ENCODE measurements around the gene CD84. TPM values are rescaled to one million over a fixed set of nuclear protein-coding genes. Genes with fewer than 3 reads are reported as not detected.
"Not testable (repeated sequence)": the region's sequence is repeated elsewhere in the genome, so short reads cannot be mapped to it uniquely, and the experiment has no call there.

Gene CD84
- total RNA-seq, 1 experiment from 2014 or later = not detected

GRCh38 chr1:160610569-160611242 lies 31.4 kb upstream of the CD84 start:
- DNase-seq (ENCODE audit: low read depth) = no peak

DNA sequence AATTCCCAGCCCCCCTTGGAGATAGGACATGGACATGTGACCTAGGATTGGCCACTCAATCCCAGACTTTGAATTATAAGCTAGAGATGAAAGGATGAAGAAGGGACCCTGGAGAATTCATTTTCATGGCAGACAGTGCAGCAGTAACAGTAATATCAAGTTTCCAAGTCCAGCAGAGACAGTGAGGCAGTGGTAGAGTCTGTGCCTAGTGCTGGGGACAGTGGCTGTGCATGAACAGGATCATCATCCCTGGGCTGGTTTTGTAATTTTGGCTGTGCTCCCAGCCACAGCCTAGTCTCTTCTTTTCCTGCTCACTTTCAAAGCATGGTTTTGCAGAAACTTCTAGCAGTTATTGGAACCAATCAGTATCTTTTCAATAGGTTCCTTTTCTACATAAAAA lies 29.6 kb upstream of the CD84 start:
- no peak for DNase-seq (ENCODE audit: low read depth)

DNA sequence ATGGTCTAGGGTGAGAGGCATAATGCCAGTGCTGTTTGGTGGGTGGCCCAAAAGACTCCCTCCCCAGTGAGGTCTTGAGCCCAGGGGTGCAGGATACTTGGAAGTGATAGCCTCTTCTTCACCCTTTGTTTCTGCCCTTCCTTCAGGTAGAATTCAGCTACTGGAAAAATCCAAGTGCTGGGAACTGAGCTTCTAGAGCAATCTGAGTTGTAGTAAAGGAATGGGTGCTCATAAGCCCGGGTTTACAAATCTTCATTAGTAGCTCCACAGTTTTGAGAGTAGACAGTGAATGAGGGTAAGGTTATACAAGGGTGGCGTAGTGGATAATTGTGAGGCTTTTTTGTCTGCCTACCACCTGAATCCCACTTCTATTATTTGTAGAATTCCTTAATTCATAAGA lies 29.2 kb upstream of the CD84 start:
- no peak for DNase-seq (ENCODE audit: low read depth)

- DNase-seq (ENCODE audit: low read depth) = no peak
Measured at GRCh38 chr1:160608057-160608456, 28.8 kb upstream of the CD84 start.

- no peak for DNase-seq (ENCODE audit: low read depth)
Measured at GRCh38 chr1:160607672-160608032, 28.4 kb upstream of the CD84 start.

GRCh38 chr1:160607011-160607671 lies 27.8 kb upstream of the CD84 start:
- peak; percentile 55 for DNase-seq (ENCODE audit: low read depth)

GRCh38 chr1:160606611-160607010 lies 27.3 kb upstream of the CD84 start:
- no peak for DNase-seq (ENCODE audit: low read depth)

- DNase-seq (ENCODE audit: low read depth) = no peak
Measured at GRCh38 chr1:160605792-160606479, 26.6 kb upstream of the CD84 start.

- no peak for DNase-seq (ENCODE audit: low read depth)
Measured at GRCh38 chr1:160605205-160605604, 25.9 kb upstream of the CD84 start.

GRCh38 chr1:160597705-160598104 lies 18.4 kb upstream of the CD84 start:
- DNase-seq (ENCODE audit: low read depth) = no peak

GRCh38 chr1:160597051-160597450 lies 17.8 kb upstream of the CD84 start:
- no peak for DNase-seq (ENCODE audit: low read depth)

DNA sequence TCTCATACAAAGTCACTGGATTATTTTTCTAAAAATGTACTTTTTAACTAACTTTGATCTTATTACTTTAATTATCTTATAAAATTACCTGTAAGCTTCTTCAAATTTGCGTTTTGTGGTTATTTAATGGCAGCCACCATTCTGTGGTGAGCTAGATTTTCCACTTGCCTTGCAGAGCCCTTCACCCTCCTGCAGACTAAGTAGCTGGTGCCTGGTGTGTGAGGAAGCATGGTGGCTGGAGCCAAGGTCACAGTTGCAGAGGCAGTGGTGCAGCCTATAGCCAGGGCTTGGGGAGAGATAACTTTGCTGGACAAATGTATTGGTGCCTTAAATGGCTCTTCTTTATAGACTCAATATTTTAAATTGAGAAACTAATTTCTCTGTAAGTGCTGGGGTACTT lies 11.2 kb upstream of the CD84 start:
- DNase-seq (ENCODE audit: low read depth) = no peak

DNA sequence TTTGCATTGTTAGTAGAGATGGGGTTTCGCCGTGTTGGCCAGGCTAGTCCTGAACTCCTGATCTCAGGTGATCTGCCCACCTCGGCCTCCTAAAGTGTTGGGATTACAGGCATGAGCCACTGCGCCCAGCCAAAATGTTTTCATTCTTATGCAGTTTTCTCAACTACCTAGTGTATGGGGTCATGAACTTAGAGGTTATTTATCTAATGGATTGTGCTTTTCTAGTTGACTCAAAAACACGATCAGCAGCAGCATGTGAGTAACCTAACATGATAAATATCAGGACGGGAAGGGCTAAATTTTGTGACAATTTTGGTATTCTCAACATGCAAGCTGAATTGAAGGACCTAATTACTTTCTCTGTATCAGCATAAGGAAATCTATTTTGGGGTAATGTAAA lies 9.2 kb upstream of the CD84 start:
- no peak for DNase-seq (ENCODE audit: low read depth)

- no peak for DNase-seq (ENCODE audit: low read depth)
Measured at GRCh38 chr1:160584784-160585183, 5.5 kb upstream of the CD84 start.

DNA sequence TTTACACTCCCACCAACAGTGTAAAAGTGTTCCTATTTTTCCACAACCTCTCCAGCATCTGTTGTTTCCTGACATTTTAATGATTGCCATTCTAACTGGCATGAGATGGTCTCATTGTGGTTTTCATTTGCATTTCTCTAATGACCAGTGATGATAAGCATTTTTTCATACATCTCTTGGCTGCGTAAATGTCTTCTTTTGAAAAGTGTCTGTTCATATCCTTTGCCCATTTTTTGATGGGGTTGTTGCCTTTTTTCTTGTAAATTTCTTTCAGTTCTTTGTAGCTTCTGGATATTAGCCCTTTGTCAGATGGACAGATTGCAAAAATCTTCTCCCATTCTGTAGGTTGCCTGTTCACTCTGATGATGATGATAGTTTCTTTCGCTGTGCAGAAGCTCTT lies 3.7 kb upstream of the CD84 start:
- DNase-seq (ENCODE audit: low read depth) = not testable (repeated sequence)

DNA sequence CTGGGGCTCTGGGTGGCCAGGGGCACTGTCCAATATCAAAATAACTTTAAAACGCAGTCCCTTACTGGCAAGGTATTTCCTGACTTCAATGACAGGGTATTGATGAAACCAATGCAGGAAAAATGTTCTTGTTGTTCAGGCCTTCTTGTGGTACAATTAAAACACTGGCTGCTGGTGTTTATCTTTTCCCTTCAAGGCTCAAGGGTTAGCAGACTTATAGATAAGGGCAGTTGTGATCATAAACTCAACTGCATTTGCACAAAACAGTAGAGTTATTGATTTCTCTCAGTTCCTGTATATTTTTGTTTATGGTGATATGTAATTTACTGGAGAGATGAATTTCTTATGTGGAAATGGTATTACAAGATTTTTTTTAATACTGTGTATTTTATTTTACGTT lies 2.7 kb upstream of the CD84 start:
- no peak for DNase-seq (ENCODE audit: low read depth)

DNA sequence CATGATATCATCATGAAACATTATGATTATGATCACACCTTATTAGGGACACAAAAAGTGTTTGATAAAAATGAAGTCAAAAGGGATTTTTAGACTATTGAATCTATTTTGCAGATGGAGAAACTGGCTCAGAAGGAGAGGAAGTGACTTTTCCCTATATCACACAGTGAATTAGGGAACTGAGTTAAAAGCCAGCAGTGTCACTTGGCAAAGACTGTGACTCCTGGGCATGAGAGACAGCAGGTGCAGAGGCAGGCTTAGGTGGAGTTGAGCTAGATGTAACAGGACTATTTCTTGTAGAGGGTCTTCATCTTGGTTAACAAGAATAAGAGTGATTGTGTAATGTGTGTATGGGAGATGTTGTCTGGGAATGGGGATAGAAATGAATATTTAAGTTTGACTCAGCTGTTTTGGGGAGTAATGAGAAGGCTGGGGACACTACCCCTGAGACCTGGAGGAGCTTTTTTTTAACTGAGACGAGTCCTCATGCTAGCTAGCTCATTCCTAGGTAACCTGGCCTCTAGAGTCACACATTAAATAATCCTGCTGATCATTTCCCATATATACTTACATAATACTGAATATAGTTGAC lies 1.0 kb upstream of the CD84 start:
- DNase-seq (ENCODE audit: low read depth) = no peak

DNA sequence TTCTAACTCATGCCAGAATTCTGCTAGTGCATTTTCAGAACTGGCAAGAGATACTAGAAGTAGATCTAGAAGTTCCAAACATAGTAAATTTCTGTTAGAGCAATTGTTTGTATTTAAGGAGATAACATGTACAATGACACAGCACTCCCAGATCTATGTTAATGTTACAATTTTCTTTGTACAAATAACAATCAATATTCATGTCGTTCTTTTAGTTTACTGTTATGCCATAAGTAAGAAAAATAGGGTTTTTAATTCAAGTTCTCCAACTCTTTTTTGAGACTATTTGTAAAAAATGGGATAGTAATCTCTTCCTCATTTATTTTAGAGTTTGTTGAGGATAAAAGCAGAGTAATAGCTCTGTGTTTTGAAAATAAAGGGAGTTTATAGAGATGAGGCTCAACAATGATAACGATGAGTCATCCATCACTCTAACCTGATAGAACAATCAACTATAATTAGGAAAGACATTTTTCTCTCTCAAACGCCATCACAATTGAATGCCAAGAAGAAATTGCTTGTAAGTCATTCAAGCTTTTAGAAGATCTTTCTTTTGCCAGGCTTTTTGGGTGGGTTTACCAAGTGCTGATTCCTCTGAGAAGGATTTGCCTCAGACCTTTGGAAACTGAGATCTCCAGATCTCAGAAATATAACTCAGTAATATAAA lies 638 bp downstream of the CD84 start:
- no peak for DNase-seq (ENCODE audit: low read depth)

DNA sequence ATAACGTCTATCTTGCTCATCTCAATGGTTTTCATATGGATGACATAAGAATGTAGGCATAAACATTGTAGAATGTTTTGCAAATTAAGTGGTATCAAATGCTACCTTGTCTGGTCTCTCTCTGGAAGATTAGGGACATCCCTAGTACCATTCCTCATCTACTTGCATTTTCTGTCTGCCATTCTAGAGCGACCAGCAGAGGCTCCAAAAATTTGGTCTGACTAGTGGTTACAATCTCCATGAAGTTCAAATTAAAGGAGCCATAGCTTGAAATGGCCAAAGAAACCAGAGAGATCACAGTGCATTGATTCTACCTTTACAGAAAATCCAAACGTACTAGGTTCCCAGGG lies 1.1 kb downstream of the CD84 start:
- DNase-seq (ENCODE audit: low read depth) = no peak

DNA sequence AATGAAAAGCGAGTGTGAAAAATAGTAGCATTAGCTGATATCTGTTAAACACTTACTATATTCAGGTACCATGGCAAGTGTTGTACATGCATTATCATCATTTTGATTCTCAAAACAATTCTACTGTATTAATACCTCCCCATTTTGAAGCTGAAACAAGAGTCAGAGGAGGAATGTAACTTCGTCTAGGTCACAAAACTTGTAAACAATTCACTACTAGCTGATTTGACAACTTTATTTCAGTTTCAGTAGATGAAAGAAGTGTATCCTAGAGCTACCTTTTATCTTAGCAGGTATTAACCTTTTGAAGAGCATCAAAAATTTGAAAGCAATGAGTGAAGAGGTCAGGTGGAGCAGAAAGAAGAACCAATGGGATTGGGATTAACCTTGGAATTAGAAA lies 1.6 kb downstream of the CD84 start:
- no peak for DNase-seq (ENCODE audit: low read depth)

GRCh38 chr1:160576884-160577283 lies 2.4 kb downstream of the CD84 start:
- DNase-seq (ENCODE audit: low read depth) = no peak

GRCh38 chr1:160576390-160576789 lies 2.9 kb downstream of the CD84 start:
- no peak for DNase-seq (ENCODE audit: low read depth)
